GM10266 (cell line): Measurements from ENCODE around the gene TMEM236.

Experiments used
- DNase-seq: peaks from one replicate; pipeline ENCODE4 v3.0.0; 2012; ENCODE audit errors: extremely low spot score
- CTCF ChIP-seq: IDR thresholded peaks from 2 replicates; pipeline ENCODE4 v1.5.1; 2012; ENCODE audit warnings: mild to moderate bottlenecking, low read depth; ENCODE audit not compliant: control insufficient read depth, insufficient read depth; ENCODE audit errors: missing control alignments

Gene TMEM236

GRCh38 chr10:17808971-17809841 is 57.2 kb downstream of the TMEM236 start, which contains the start of gene MRC1:
MRC1 (plus strand) TSS chr10:17809348; CDS start chr10:17809466, 118 bp downstream.
- DNase-seq: no peak
- no peak for TF ChIP-seq CTCF

GRCh38 chr10:17811146-17811865 is 59.3 kb downstream of the TMEM236 start:
- TF ChIP-seq CTCF: no peak
- DNase-seq: no peak

GRCh38 chr10:17814973-17815372 is 63.0 kb downstream of the TMEM236 start:
- no peak for DNase-seq
- no peak for TF ChIP-seq CTCF

GRCh38 chr10:17816199-17816598 is 64.2 kb downstream of the TMEM236 start:
- no peak for TF ChIP-seq CTCF
- no peak for DNase-seq

- no peak for DNase-seq
- no peak for TF ChIP-seq CTCF
Observed at GRCh38 chr10:17817316-17817715, 65.3 kb downstream of the TMEM236 start.

GRCh38 chr10:17817790-17818189 is 65.8 kb downstream of the TMEM236 start:
- no peak for TF ChIP-seq CTCF

GRCh38 chr10:17819836-17820235 is 67.8 kb downstream of the TMEM236 start:
- no peak for TF ChIP-seq CTCF
- DNase-seq: no peak

More at GRCh38 chr10:17817790-17818189, 65.8 kb downstream of the TMEM236 start:
- DNase-seq: no peak
